K562 (cell line): Measurements from ENCODE around the gene FBXW11.

ENCODE experiments used
- POLR2A ChIP-seq: fragments of 450-650 bp; conservative IDR thresholded peaks from 2 replicates; pipeline ENCODE4 v1.6.1; 2016
- TF ChIP-seq, protein P1 (sequence below): fragments of 450-650 bp; IDR thresholded peaks from 2 replicates; pipeline ENCODE4 v1.7.1; 2018; ENCODE audit warnings: mild to moderate bottlenecking, low read depth; ENCODE audit not compliant: partially characterized antibody

- TF ChIP-seq POLR2A, result no peak
- TF ChIP-seq, protein P1, sequence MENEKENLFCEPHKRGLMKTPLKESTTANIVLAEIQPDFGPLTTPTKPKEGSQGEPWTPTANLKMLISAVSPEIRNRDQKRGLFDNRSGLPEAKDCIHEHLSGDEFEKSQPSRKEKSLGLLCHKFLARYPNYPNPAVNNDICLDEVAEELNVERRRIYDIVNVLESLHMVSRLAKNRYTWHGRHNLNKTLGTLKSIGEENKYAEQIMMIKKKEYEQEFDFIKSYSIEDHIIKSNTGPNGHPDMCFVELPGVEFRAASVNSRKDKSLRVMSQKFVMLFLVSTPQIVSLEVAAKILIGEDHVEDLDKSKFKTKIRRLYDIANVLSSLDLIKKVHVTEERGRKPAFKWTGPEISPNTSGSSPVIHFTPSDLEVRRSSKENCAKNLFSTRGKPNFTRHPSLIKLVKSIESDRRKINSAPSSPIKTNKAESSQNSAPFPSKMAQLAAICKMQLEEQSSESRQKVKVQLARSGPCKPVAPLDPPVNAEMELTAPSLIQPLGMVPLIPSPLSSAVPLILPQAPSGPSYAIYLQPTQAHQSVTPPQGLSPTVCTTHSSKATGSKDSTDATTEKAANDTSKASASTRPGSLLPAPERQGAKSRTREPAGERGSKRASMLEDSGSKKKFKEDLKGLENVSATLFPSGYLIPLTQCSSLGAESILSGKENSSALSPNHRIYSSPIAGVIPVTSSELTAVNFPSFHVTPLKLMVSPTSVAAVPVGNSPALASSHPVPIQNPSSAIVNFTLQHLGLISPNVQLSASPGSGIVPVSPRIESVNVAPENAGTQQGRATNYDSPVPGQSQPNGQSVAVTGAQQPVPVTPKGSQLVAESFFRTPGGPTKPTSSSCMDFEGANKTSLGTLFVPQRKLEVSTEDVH, result no peak
These were observed 45.3 kb downstream of the FBXW11 start for GRCh38 chr5:171961117-171961516.
